Measurements from ENCODE around the gene ATP5ME.

GRCh38 chr4:712916-713632 is 39.0 kb upstream of the ATP5ME start:
- TF ChIP-seq CTCF (IDR thresholded peaks at IDR 0.05; ENCODE audit: insufficient read depth, low read length, poor library complexity, severe bottlenecking) (no peak), EZH2phosphoT487 (conservative IDR thresholded peaks at IDR 0.05; ENCODE audit: low read length) (no peak)

Data from SU-DHL-6 (cell line).